ENCODE measurements around the gene MPIG6B.

Gene MPIG6B

GRCh38 chr6:31767096-31767645, 44.0 kb downstream of the MPIG6B start:
- no peak for DNase-seq (ENCODE audit: low read depth in 2 of 2)

DNA sequence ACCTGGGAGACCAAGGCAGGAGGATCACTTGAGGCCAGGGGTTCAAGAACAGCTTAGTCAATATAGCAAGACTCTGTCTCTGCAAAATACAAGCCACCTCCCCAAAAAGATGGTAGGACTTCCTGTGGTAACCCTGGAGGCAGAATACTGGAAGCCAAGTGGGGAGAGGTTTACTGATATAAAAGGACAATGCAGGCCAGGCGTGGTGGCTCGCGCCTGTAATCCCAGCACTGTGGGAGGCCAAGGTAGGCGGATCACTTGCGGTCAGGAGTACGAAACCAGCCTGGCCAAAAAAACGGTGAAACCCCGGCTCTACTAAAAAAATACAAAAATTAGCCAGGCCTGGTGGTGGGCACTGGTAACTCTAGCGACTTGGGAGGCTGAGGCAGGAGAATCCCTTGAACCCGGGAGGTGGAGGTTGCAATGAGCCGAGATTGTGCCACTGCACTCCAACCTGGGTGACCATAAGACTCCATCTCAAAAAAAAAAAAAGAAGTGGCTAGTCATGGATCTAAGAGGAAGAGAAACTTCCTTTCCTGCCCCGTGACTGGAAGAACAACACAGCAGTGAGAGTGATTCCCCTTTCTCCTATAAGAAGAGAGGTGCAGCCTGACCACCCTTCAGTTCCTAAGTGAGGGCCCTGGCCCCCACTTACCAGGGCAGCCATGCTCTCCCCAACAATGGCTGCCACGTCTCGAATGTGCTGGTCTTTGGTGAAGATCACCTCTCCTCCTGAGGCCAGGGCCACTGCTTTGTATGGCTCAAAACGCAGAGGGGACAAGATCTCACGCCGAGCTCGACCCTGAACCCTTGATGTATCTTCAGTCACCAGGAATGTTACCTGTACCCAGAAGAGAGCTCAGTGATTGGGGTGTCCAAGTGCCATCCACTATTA, 45.4 kb downstream of the MPIG6B start:
- DNase-seq (ENCODE audit: low read depth in 2 of 2), result no peak

- peak; percentile 62 for DNase-seq (ENCODE audit: low read depth in 2 of 2)
Measured at GRCh38 chr6:31769684-31770371, 46.7 kb downstream of the MPIG6B start.

GRCh38 chr6:31770860-31771259, 47.7 kb downstream of the MPIG6B start:
- DNase-seq (ENCODE audit: low read depth in 2 of 2), result no peak

GRCh38 chr6:31771992-31772358, 48.8 kb downstream of the MPIG6B start:
- DNase-seq (ENCODE audit: low read depth in 2 of 2), result no peak

DNA sequence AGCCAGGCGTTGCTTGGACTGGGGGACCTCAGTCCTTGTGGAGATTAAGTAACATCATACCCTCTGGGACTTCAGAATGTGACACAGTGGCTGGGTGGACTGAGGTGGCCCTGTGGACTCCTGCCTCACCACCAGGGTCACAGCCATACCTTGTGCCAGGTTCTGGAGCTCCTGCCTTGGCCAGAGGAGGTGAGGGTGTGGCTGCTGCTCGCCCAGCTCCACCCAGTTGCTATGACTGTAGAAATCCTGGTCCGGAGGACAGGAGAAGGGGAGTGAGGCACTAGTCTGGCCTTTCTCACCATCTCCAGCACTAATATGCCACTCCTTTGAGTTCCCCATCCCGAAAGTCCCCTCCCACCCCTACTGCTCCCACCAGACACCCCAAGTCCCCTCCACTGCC, 52.0 kb downstream of the MPIG6B start:
- DNase-seq (ENCODE audit: low read depth in 2 of 2), result no peak

DNA sequence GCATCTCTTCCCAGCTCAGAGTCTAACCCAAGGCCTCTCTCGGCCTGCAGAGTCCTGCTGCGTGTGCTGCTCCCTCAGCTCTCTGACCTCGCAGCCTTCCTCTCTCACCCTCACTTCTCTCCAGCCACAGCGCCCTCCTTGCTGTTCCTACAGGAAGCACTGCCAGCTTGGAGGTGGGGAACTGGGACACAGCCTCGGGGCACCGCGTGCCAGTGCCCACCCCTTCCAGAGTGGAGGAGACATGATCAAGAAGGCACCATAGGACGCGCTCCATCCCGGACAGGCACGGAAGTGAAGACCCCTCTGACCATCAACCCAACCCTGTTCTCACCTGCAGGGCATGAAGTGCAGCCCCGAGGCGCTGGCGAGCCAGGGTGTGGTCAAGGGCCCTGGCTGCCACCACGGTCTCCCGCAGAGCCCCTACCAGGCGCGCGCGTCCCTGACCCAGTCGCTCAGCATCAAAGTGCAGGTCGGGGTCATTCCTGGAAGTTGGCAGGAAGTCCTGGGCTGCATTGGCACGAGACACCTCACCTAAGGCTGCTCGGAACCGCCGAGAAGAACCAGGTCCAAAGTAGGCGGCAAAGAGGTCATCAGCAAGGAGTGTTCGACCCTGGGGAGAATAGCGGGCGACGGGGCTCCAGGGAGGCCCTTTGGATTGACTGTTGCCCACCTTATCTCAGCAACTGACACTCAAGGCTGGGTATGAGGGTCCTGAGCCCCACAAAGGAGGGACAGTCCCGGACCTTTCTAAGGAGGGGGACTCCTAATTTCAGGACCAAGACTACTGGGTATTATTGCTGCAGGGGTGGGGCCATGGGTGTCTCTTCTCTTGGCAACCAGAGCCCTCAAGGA, 52.7 kb downstream of the MPIG6B start:
- DNase-seq (ENCODE audit: low read depth in 2 of 2), result no peak
